Neural progenitor cell (in vitro differentiated cells): ENCODE measurements around the gene SELENOP. TPM values are rescaled to one million over a fixed set of nuclear protein-coding genes. Genes with fewer than 3 reads are reported as not detected.

Experiments
- DNase-seq: peaks from one replicate; pipeline ENCODE4 v3.0.0-alpha.2; 2016; ENCODE audit warnings: low spot score
- H2AFZ ChIP-seq: fragments of 200-600 bp; sonication (generic); replicated peaks from 2 replicates; pipeline ENCODE4 v1.6.1; 2016; ENCODE audit warnings: antibody characterized with exemption
- H3F3A ChIP-seq: fragments of 200-600 bp; sonication (generic); 2 replicates; pipeline ENCODE4 v1.6.1; 2016; ENCODE audit warnings: antibody characterized with exemption, low read depth
- H3K27ac ChIP-seq: fragments of 200-600 bp; sonication (generic); 2 replicates; pipeline ENCODE4 v1.5.1; 2016; ENCODE audit warnings: mild to moderate bottlenecking
- H3K27me3 ChIP-seq: fragments of 200-600 bp; sonication (generic); 2 replicates; pipeline ENCODE4 v1.6.1; 2016; ENCODE audit warnings: mild to moderate bottlenecking, moderate library complexity
- H3K36me3 ChIP-seq: fragments of 200-600 bp; sonication (generic); 2 replicates; pipeline ENCODE4 v1.5.1; 2016
- H3K4me1 ChIP-seq: fragments of 200-600 bp; sonication (generic); 2 replicates; pipeline ENCODE4 v1.6.1; 2016; ENCODE audit warnings: mixed run types
- H3K4me2 ChIP-seq: fragments of 200-600 bp; sonication (generic); 2 replicates; pipeline ENCODE4 v1.6.1; 2016
- H3K4me3 ChIP-seq: fragments of 200-600 bp; sonication (generic); 2 replicates; pipeline ENCODE4 v1.5.1; 2016
- H3K79me2 ChIP-seq: fragments of 200-600 bp; sonication (generic); 2 replicates; pipeline ENCODE4 v1.6.1; 2016; ENCODE audit warnings: low read depth
- H3K9ac ChIP-seq: fragments of 200-600 bp; sonication (generic); 2 replicates; pipeline ENCODE4 v1.6.1; 2016
- H3K9me3 ChIP-seq: fragments of 200-600 bp; sonication (generic); 2 replicates; pipeline ENCODE4 v1.5.1; 2016; ENCODE audit warnings: low read depth
- H4K20me1 ChIP-seq: fragments of 200-600 bp; sonication (generic); 2 replicates; pipeline ENCODE4 v1.6.1; 2016; ENCODE audit warnings: low read depth
- H3K27ac Mint-ChIP-seq: 3 replicates; pipeline ENCODE4 v1.8.0; 2021; ENCODE audit warnings: mixed read lengths
- H3K27me3 Mint-ChIP-seq: 2 replicates; pipeline ENCODE4 v1.8.0; 2022; ENCODE audit warnings: low read depth, mild to moderate bottlenecking, inconsistent platforms, moderate library complexity, mixed read lengths; ENCODE audit not compliant: insufficient read depth
- H3K36me3 Mint-ChIP-seq: 3 replicates; pipeline ENCODE4 v1.8.0; 2021; ENCODE audit warnings: mixed read lengths
- H3K4me1 Mint-ChIP-seq: 3 replicates; pipeline ENCODE4 v1.8.0; 2021; ENCODE audit warnings: mixed read lengths
- H3K4me3 Mint-ChIP-seq: 3 replicates; pipeline ENCODE4 v1.8.0; 2021; ENCODE audit warnings: mild to moderate bottlenecking, moderate library complexity, mixed read lengths
- H3K9me3 Mint-ChIP-seq: 3 replicates; pipeline ENCODE4 v1.8.0; 2020; ENCODE audit warnings: mixed read lengths
- CTCF ChIP-seq: fragments of 200-600 bp; sonication (generic); IDR thresholded peaks from 2 replicates; pipeline ENCODE4 v1.5.1; 2017; ENCODE audit warnings: antibody characterized with exemption, mild to moderate bottlenecking
- EZH2 ChIP-seq: fragments of 200-600 bp; sonication (generic); IDR thresholded peaks from 2 replicates; pipeline ENCODE4 v1.6.1; 2017; ENCODE audit warnings: antibody characterized with exemption, mild to moderate bottlenecking, moderate library complexity
- EZH2phosphoT487 ChIP-seq: fragments of 200-600 bp; sonication (generic); IDR thresholded peaks from 2 replicates; pipeline ENCODE4 v1.6.1; 2017; ENCODE audit warnings: antibody characterized with exemption
- total RNA-seq: library from RNA; depleted of rRNA; stranded (reverse); fragments of >200 nt; gene quantifications from 2 replicates; pipeline ENCODE4 v1.2.3, GENCODE V29; 2015; ENCODE audit warnings: low replicate concordance

The SELENOP gene
- total RNA-seq, 1 donor from 2014 or later: 1.4 TPM

DNA sequence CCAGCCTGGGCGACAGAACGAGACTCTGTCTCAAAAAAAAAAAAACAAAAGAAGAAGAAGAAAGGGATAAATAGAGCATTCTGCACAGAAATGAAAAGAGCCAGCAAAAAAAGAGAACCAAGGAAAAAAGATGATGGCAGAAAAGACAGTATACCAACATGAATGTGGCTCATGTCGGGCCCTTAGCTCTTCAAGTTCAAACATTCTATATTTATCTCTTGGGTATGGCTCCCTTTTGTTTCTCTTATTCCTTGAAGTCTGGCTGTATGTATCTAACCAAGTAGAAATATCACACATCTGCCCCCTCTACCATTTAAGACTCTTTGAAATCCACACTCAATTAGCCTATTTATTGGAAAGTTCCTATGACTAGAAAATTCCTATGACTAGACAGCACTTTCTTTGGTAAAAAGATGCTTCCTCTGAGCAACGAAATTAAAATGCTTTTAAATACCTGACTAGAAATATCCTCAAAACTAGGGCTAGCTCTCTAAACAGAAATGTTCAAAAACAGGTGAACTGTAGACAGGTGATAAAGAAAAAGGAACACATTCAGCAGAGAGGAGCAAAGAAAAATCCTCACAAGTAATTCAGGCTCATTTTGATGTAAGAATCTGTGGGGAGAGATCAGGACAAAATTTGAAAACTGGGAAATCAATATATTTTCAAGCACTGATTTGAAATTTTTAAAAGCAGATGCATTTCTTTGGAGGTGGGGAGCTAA lies 2.6 kb downstream of the SELENOP start:
- no peaks in the 10 kb centered on the region for H3K79me2 ChIP-seq
- no peak overlapping the region for H3K27ac ChIP-seq
- H3K4me3 ChIP-seq: no peak overlapping the region
- no peak overlapping the region for H3K4me2 ChIP-seq
- Mint-ChIP-seq H3K4me1 (peaks cover 29% of the 10 kb centered on the region), H3K27ac (no peak overlapping the region), H3K27me3 (no peaks in the 10 kb centered on the region), H3K36me3 (peaks cover 3% of the 10 kb centered on the region), H3K4me3 (no peak overlapping the region), H3K9me3 (no peaks in the 10 kb centered on the region)
- DNase-seq: no peak
- no peaks in the 10 kb centered on the region for H3K27me3 ChIP-seq
- H3K9me3 ChIP-seq: no peaks in the 10 kb centered on the region
- no peaks in the 10 kb centered on the region for H3K36me3 ChIP-seq
- no peaks in the 10 kb centered on the region for H4K20me1 ChIP-seq
- TF ChIP-seq EZH2: no peak
- no peak for TF ChIP-seq CTCF
- no peak for TF ChIP-seq EZH2phosphoT487
- peaks cover 32% of the 10 kb centered on the region for H3K4me1 ChIP-seq
- no peak overlapping the region for H2AFZ ChIP-seq
- peaks cover 22% of the 10 kb centered on the region for H3F3A ChIP-seq
- H3K9ac ChIP-seq: no peak overlapping the region

DNA sequence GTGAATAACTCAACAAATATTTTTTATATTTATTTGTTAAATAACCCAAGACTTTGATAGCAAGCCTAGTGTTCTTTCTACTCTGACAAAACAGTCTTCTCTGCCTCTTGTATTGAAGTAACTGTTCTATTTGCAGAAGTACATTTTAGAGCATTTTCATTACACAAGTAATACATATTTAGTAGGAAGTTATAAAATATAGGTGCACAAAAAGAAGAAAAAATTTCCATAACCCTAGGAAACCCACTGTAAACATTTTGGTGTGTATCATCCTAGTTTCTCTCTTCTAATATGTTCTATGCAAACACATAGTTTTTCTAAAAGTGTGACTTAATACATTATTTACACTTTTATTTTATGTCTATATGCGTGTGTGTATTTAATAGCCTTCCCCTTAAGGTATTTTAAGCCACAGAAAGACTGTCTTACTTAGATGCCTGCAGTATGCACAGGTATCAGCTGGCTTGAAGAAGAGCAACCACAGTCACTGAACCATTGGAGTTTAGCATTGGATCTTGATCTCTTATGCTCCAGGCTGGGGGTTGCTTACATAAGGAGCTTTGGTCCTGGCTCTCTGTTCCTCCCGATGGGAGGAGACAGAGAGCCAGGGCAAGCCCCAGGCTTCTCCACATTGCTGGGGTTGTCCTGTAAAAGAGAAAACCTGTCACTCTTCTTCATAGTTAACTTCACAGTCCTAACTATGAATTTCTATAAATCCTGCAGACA lies 3.8 kb downstream of the SELENOP start:
- Histone ChIP-seq H3K4me3 (no peak overlapping the region), H3K27me3 (no peaks in the 10 kb centered on the region), H3K27ac (no peak overlapping the region), H3K79me2 (no peaks in the 10 kb centered on the region), H3K9me3 (no peaks in the 10 kb centered on the region), H3K36me3 (no peaks in the 10 kb centered on the region), H3F3A (peaks cover 10% of the 10 kb centered on the region), H3K9ac (no peak overlapping the region), H4K20me1 (no peaks in the 10 kb centered on the region), H2AFZ (no peak overlapping the region), H3K4me2 (no peak overlapping the region), H3K4me1 (peaks cover 21% of the 10 kb centered on the region)
- no peak for DNase-seq
- Mint-ChIP-seq H3K27ac (no peak overlapping the region), H3K4me3 (no peak overlapping the region), H3K9me3 (no peaks in the 10 kb centered on the region), H3K4me1 (peaks cover 22% of the 10 kb centered on the region), H3K27me3 (no peaks in the 10 kb centered on the region), H3K36me3 (peaks cover 3% of the 10 kb centered on the region)
- TF ChIP-seq EZH2phosphoT487: no peak
- no peak for TF ChIP-seq CTCF
- no peak for TF ChIP-seq EZH2

- Mint-ChIP-seq H3K4me1 (peaks cover 11% of the 10 kb centered on the region), H3K9me3 (no peaks in the 10 kb centered on the region), H3K4me3 (no peak overlapping the region), H3K36me3 (peaks cover 3% of the 10 kb centered on the region), H3K27me3 (no peaks in the 10 kb centered on the region), H3K27ac (no peak overlapping the region)
- H3K4me2 ChIP-seq: no peak overlapping the region
- no peak for DNase-seq
- no peak overlapping the region for H2AFZ ChIP-seq
- H3K9ac ChIP-seq: no peak overlapping the region
- H3K79me2 ChIP-seq: no peaks in the 10 kb centered on the region
- H3K36me3 ChIP-seq: no peaks in the 10 kb centered on the region
- H3K27ac ChIP-seq: no peak overlapping the region
- H3K9me3 ChIP-seq: no peaks in the 10 kb centered on the region
- H4K20me1 ChIP-seq: no peaks in the 10 kb centered on the region
- H3K4me1 ChIP-seq: peaks cover 10% of the 10 kb centered on the region
- no peaks in the 10 kb centered on the region for H3F3A ChIP-seq
- H3K27me3 ChIP-seq: no peaks in the 10 kb centered on the region
- H3K4me3 ChIP-seq: no peak overlapping the region
- TF ChIP-seq EZH2 (no peak), CTCF (no peak), EZH2phosphoT487 (no peak)
Measured at GRCh38 chr5:42806701-42807262, 4.9 kb downstream of the SELENOP start.
